ENCODE data around the gene SLA2.

The SLA2 gene

GRCh38 chr20:36573798-36574365 lies 72.1 kb downstream of the SLA2 start:
- peak; percentile 56 for DNase-seq

GRCh38 chr20:36573103-36573797 lies 72.7 kb downstream of the SLA2 start, which contains the start of gene TGIF2:
Gene TGIF2, plus strand, starts transcription at chr20:36573597. Its CDS starts 5,178 bp downstream, at chr20:36578775.
- peak; percentile 95 for DNase-seq

- DNase-seq, result peak; percentile 75
Measured at GRCh38 chr20:36572701-36573102, 73.3 kb downstream of the SLA2 start.

- DNase-seq, result no peak
Measured at GRCh38 chr20:36571564-36572504, 74.2 kb downstream of the SLA2 start.

GRCh38 chr20:36569847-36570429 lies 76.1 kb downstream of the SLA2 start:
- DNase-seq, result no peak

GRCh38 chr20:36565520-36565919 lies 80.5 kb downstream of the SLA2 start:
- DNase-seq, result no peak

- peak; percentile 57 for DNase-seq
Measured at GRCh38 chr20:36564726-36565121, 81.3 kb downstream of the SLA2 start.

GRCh38 chr20:36564078-36564725 lies 81.8 kb downstream of the SLA2 start:
- DNase-seq, result peak; percentile 46

- no peak for DNase-seq
Measured at GRCh38 chr20:36563374-36563773, 82.6 kb downstream of the SLA2 start.

- no peak for DNase-seq
Measured at GRCh38 chr20:36562724-36563123, 83.3 kb downstream of the SLA2 start.
